Astrocyte (in vitro differentiated cells and primary cell): ENCODE data around the gene PPP1R9A. TPM values are rescaled to one million over a fixed set of nuclear protein-coding genes. Genes with fewer than 3 reads are reported as not detected.

ENCODE experiments used
- DNase-seq: peaks from one replicate; pipeline ENCODE4 v3.0.0-alpha.2; 2010; ENCODE audit warnings: low read depth
- FAIRE-seq: peaks from 2 replicates; lab custom pipeline; 2011; peaks lifted over from hg19 to GRCh38; lab: Jason Lieb, UNC
- H2AFZ ChIP-seq: 2 replicates; pipeline ENCODE4 v1.6.0; 2012; ENCODE audit warnings: low read depth, low read length, inconsistent platforms
- H3K27ac ChIP-seq: 2 replicates; pipeline ENCODE4 v1.5.1; 2011; ENCODE audit warnings: low read depth, low read length, inconsistent platforms
- H3K27me3 ChIP-seq: 2 replicates; pipeline ENCODE4 v1.6.0; 2011; ENCODE audit warnings: low read length, inconsistent platforms; ENCODE audit not compliant: insufficient read depth
- H3K36me3 ChIP-seq: 2 replicates; pipeline ENCODE4 v1.5.1; 2011; ENCODE audit warnings: low read length, inconsistent platforms; ENCODE audit not compliant: insufficient read depth
- H3K4me1 ChIP-seq: 2 replicates; pipeline ENCODE4 v1.5.1; 2011; ENCODE audit warnings: low read length, inconsistent platforms; ENCODE audit not compliant: insufficient read depth
- H3K4me2 ChIP-seq: 2 replicates; pipeline ENCODE4 v1.6.0; 2012; ENCODE audit warnings: low read length, inconsistent platforms
- H3K4me3 ChIP-seq: 2 replicates; pipeline ENCODE4 v1.5.1; 2011; ENCODE audit warnings: low read depth, mild to moderate bottlenecking, low read length, inconsistent platforms; ENCODE audit not compliant: insufficient read depth
- H3K79me2 ChIP-seq: 2 replicates; pipeline ENCODE4 v1.6.0; 2012; ENCODE audit warnings: mild to moderate bottlenecking, low read length, inconsistent platforms; ENCODE audit not compliant: insufficient read depth
- H3K9ac ChIP-seq: 2 replicates; pipeline ENCODE4 v1.6.0; 2012; ENCODE audit warnings: mild to moderate bottlenecking, low read length, inconsistent platforms
- H3K9me3 ChIP-seq: 2 replicates; pipeline ENCODE4 v1.5.1; 2012; ENCODE audit warnings: low read depth, mild to moderate bottlenecking, low read length, inconsistent platforms; ENCODE audit not compliant: insufficient read depth
- H4K20me1 ChIP-seq: 2 replicates; pipeline ENCODE4 v1.6.0; 2012; ENCODE audit warnings: low read length, inconsistent platforms; ENCODE audit not compliant: insufficient read depth
- H3K27ac Mint-ChIP-seq: one replicate; pipeline ENCODE4 v1.8.0; 2021; ENCODE audit warnings: mild to moderate bottlenecking, mixed read lengths; ENCODE audit not compliant: unreplicated experiment
- H3K27me3 Mint-ChIP-seq: one replicate; pipeline ENCODE4 v1.8.0; 2021; ENCODE audit warnings: low read depth, mixed read lengths; ENCODE audit not compliant: unreplicated experiment
- H3K36me3 Mint-ChIP-seq: one replicate; pipeline ENCODE4 v1.8.0; 2021; ENCODE audit warnings: low read depth, mixed read lengths; ENCODE audit not compliant: unreplicated experiment
- H3K4me1 Mint-ChIP-seq: one replicate; pipeline ENCODE4 v1.8.0; 2021; ENCODE audit warnings: low read depth, mixed read lengths; ENCODE audit not compliant: unreplicated experiment
- H3K4me3 Mint-ChIP-seq: one replicate; pipeline ENCODE4 v1.8.0; 2021; ENCODE audit warnings: mild to moderate bottlenecking, moderate library complexity, mixed read lengths; ENCODE audit not compliant: unreplicated experiment
- H3K9me3 Mint-ChIP-seq: one replicate; pipeline ENCODE4 v1.8.0; 2021; ENCODE audit warnings: mild to moderate bottlenecking, mixed read lengths; ENCODE audit not compliant: unreplicated experiment
- EZH2 ChIP-seq: IDR thresholded peaks from 2 replicates; pipeline ENCODE4 v1.6.1; 2012; ENCODE audit warnings: mild to moderate bottlenecking, low read length, inconsistent platforms; ENCODE audit not compliant: insufficient read depth
- total RNA-seq: library from RNA; stranded (reverse); gene quantifications from 2 replicates; pipeline ENCODE4 v1.2.1, GENCODE V29; 2021
- TF ChIP-seq, protein P1 (sequence below): IDR thresholded peaks from 2 replicates; pipeline ENCODE4 v1.5.1; 2011; ENCODE audit warnings: low read depth, mild to moderate bottlenecking, inconsistent platforms, low read length, moderate library complexity; ENCODE audit not compliant: insufficient read depth

Gene PPP1R9A
- total RNA-seq, 1 donor from 2014 or later = 7.5 TPM

DNA sequence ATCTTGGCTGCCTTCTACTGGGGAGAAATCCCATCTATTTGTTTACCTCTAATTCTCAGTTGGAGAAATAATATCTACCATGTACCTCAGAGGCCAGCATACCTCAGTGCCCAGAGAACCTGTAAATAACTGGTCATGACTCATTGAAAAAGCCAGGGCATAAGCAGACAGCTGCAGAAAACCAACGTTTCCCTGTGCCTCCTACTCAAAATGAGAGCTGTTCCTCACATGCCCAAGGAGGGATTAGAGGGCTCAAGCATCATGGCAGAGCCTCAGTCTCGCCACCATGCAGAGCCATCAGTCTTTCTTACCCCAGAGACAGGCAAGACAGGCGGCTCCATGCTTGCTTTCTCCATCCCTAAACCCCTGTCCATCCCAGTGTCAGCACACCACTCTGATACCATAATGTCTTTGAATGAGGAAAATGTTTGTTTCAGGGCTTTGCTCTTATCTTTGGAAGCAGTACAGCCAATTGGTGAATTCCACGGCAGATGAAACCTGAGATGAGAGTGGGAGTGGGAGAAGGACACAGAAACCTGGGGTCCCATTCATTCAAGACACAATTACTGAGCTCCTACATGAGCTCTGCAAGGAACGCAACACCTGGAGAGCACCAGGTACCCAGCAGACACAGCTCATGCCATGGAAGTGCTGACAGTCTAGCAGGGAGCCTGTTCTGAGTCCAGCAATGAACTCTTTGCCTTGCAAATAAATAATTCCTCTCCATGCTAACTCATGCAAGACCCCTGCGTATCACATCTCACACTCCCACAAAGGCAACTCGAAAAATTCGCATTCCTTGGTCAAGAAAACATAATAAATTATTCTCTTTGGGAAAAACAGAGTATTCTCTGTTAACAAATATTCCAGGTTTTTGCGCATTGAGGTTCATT lies 395.9 kb downstream of the PPP1R9A start:
- DNase-seq (no peak), FAIRE-seq (no peak)
- no peaks in the 10 kb centered on the region for H4K20me1 ChIP-seq
- H3K4me3 ChIP-seq = no peak overlapping the region
- TF ChIP-seq EZH2 = no peak
- TF ChIP-seq, protein P1, sequence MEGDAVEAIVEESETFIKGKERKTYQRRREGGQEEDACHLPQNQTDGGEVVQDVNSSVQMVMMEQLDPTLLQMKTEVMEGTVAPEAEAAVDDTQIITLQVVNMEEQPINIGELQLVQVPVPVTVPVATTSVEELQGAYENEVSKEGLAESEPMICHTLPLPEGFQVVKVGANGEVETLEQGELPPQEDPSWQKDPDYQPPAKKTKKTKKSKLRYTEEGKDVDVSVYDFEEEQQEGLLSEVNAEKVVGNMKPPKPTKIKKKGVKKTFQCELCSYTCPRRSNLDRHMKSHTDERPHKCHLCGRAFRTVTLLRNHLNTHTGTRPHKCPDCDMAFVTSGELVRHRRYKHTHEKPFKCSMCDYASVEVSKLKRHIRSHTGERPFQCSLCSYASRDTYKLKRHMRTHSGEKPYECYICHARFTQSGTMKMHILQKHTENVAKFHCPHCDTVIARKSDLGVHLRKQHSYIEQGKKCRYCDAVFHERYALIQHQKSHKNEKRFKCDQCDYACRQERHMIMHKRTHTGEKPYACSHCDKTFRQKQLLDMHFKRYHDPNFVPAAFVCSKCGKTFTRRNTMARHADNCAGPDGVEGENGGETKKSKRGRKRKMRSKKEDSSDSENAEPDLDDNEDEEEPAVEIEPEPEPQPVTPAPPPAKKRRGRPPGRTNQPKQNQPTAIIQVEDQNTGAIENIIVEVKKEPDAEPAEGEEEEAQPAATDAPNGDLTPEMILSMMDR = no peak
- H3K4me1 Mint-ChIP-seq = peaks cover 11% of the 10 kb centered on the region
- H3K27me3 Mint-ChIP-seq = peaks cover 1% of the 10 kb centered on the region
- H3K4me3 Mint-ChIP-seq = no peak overlapping the region
- no peak overlapping the region for H3K27ac Mint-ChIP-seq
- H3K27me3 ChIP-seq = no peaks in the 10 kb centered on the region
- no peaks in the 10 kb centered on the region for H3K9me3 Mint-ChIP-seq
- no peaks in the 10 kb centered on the region for H3K4me1 ChIP-seq
- no peaks in the 10 kb centered on the region for H3K36me3 ChIP-seq
- no peaks in the 10 kb centered on the region for H3K9me3 ChIP-seq
- no peak overlapping the region for H3K27ac ChIP-seq
- H3K9ac ChIP-seq = no peak overlapping the region
- no peak overlapping the region for H3K4me2 ChIP-seq
- no peaks in the 10 kb centered on the region for H3K79me2 ChIP-seq
- H3K36me3 Mint-ChIP-seq = no peaks in the 10 kb centered on the region
- no peak overlapping the region for H2AFZ ChIP-seq

DNA sequence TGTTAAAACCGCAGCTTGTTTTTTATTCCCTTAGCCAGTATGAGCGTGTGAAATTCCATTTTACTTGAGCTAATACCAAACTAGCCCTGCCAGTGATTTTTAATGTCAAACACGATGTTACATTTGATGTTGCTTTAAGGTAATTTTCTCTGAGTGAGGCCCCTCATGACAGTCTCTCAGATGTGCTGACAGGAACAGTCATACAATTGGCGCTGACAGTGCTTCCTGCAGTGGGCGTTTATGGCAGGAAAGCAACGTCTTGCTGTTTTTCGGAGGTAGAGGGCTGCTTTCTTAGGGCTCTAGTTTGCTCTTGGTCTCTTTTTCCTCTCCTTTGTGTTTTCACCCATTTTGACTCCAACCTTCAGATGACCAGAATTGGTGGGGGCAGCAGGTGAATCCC lies 397.6 kb downstream of the PPP1R9A start:
- Histone ChIP-seq H2AFZ (no peak overlapping the region), H3K9ac (no peak overlapping the region), H3K27ac (no peak overlapping the region), H3K4me3 (no peak overlapping the region), H3K9me3 (no peaks in the 10 kb centered on the region), H3K36me3 (no peaks in the 10 kb centered on the region), H3K27me3 (no peaks in the 10 kb centered on the region), H4K20me1 (no peaks in the 10 kb centered on the region), H3K4me1 (no peaks in the 10 kb centered on the region), H3K79me2 (no peaks in the 10 kb centered on the region), H3K4me2 (no peak overlapping the region)
- Mint-ChIP-seq H3K27me3 (peaks cover 1% of the 10 kb centered on the region), H3K9me3 (no peaks in the 10 kb centered on the region), H3K27ac (no peak overlapping the region), H3K4me1 (peaks cover 17% of the 10 kb centered on the region), H3K36me3 (no peaks in the 10 kb centered on the region), H3K4me3 (no peak overlapping the region)
- DNase-seq = no peak
- no peak for FAIRE-seq
- TF ChIP-seq, protein P1 = no peak
- TF ChIP-seq EZH2 = no peak

DNA sequence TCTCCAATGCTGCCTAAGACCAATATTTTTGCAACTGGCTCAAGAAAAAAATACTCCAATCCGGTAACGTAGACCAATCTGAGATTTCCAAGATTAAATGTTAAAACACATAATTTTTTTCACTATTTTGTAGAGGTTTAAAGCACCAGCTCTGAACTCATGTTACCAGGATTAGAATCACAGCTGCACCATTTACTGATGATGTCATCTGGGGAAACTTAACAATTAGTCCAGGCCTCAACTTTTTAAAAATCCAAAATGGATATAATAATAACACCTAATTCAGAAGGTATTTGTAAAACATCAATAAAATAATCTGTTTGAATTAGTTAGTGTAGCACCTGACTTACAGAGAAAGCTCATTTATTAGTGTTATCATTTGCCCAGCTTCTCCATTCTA lies 402.6 kb downstream of the PPP1R9A start:
- H3K4me2 ChIP-seq = no peak overlapping the region
- DNase-seq (no peak), FAIRE-seq (no peak)
- H3K9me3 ChIP-seq = no peaks in the 10 kb centered on the region
- H3K36me3 ChIP-seq = no peaks in the 10 kb centered on the region
- no peak overlapping the region for H3K4me3 Mint-ChIP-seq
- H3K4me1 ChIP-seq = no peaks in the 10 kb centered on the region
- TF ChIP-seq EZH2 = no peak
- TF ChIP-seq, protein P1 = no peak
- no peaks in the 10 kb centered on the region for H3K27me3 ChIP-seq
- no peaks in the 10 kb centered on the region for H3K9me3 Mint-ChIP-seq
- no peaks in the 10 kb centered on the region for H4K20me1 ChIP-seq
- no peak overlapping the region for H3K27ac ChIP-seq
- H3K27me3 Mint-ChIP-seq = peaks cover 1% of the 10 kb centered on the region
- H3K36me3 Mint-ChIP-seq = peaks cover 1% of the 10 kb centered on the region
- no peaks in the 10 kb centered on the region for H3K79me2 ChIP-seq
- H2AFZ ChIP-seq = no peak overlapping the region
- peaks cover 10% of the 10 kb centered on the region for H3K4me1 Mint-ChIP-seq
- H3K4me3 ChIP-seq = no peak overlapping the region
- no peak overlapping the region for H3K9ac ChIP-seq
- H3K27ac Mint-ChIP-seq = no peak overlapping the region
